SKM-1 treated with dmso at 0.1 percent for 144 hours (cell line): ENCODE results near the gene APOF.
A peak's percentile ranks its signal among the peaks of the same experiment; 100 is the strongest.
"Not testable (repeated sequence)": the region's sequence is repeated elsewhere in the genome, so short reads cannot be mapped to it uniquely, and the experiment has no call there.

ENCODE experiments used
- DNase-seq: peaks from one replicate; lab custom pipeline; 2025; ENCODE audit not compliant: unreplicated experiment; lab: John Stamatoyannopoulos, UW

Gene APOF

DNA sequence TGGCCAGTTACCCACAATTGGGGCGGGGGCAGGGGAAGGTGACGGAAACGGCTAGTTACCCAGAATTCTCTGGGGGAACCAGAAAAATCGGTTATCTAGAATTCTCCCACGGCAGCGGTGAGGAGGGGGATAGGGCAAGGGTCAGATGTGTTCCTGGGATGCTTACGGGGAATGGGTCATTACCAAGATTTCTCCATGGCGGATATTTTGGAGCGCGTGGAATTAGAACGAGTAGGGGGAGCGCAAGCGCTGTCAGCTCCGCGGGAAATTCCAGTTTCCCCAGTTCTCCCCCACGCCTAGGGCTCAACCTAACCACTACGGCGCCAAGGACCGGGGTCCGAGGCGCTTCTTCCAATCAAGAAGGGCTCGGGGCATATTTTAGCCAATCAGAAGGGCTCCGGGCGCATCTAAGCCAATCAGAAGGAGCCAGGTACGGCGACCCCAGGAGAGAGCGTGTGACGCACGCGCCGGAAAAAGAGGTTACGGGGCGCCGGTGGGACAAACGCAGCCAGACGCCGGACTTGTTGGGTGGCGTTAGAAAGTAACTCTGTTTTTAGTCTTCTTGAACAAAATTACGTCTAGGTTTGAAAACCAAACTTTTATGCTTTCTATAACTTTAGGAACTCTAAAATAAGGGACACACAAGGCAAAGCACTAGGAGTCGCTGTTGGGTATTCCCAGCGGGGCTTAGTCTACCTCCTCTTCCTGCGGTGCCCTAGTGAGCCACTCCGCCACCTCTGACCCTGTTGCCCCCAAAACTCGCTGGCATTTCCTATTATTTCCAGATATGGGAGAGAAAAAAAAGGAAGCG lies 28.8 kb downstream of the APOF start, which contains the start of gene PAN2:
Gene PAN2 (minus strand): TSS at position 322 of the 811 bp plus-strand sequence. CDS start 906 bp downstream, outside the sequence.
- DNase-seq: peak; percentile 77

DNA sequence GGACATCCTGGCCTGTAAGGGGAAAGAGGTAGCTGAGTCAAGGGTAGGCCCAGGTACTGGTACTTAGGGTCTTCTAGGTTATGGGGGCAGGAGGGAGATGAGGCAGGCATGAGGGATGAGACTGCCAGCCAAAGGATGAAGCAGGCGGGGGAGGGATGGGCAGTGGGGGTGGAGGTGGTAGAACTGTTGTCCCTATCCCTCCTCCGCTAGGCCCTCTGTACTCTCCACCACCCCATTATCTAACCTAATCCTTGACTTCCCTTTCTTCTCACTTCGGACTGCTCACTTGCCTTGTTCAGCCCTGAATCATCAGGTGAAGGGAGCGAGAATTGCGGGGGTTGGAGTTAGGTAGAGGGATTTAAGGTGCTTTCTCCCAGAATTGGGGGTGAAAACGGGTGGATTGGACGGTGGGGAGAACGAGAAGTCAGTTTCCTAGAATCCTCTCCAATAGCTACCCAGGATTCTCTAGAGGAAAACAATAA lies 29.4 kb downstream of the APOF start:
- DNase-seq: no peak

DNA sequence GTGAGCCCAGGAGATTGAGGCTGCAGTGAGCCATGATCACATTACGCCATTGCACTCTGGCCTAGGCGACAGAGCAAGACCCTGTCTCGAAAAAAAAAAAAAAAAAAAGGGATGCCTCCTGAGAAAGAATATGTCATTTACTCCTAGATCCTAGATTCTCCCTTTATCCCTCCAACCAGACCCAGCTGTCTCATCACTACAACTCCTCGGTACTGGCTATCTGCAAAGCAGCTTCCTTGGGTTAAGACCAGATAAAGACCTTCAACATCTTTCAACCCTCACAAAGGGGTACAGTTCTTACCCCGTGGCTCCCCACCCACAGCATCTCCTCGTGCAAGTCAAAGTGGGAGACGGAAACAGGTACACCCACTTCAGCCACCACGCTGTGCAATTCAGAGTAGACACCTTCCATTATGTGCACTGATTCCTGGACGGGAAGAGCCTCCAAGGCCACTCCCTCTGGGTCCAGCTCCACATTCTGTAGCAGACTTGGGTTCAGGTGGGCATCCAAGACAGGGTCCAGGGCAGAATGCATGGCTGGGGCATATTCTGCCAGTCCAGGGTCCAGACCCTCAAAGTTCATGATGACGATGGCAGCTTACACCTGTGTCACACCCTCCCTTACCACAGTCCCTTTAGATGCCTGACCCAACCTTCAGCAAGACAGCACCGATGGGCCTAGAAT lies 30.0 kb downstream of the APOF start:
- no peak for DNase-seq

DNA sequence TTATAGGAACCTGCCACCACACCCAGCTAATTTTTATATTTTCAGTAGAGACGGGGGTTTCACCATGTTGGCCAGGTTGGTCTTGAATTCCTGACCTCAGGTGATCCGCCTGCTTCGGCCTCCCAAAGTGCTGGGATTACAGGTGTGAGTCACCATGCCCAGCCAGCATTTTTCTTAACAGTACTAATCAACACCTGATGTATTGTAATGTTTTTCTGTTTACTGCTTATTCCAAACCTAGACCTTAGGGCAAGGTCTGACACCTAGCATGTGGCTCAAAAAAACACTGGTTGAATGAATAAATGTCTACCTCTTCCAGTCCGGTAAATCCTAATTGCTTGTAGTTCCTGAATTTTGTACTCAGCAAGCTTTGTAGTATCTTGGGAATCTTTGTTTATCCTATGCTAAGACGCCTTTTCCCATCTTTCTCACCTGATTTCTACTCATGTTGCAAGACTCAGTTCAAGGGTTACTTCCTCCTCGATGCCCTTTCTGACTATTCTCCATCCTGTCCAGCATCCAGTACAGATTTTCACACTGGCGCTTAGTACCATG lies 31.6 kb downstream of the APOF start:
- DNase-seq: no peak

DNA sequence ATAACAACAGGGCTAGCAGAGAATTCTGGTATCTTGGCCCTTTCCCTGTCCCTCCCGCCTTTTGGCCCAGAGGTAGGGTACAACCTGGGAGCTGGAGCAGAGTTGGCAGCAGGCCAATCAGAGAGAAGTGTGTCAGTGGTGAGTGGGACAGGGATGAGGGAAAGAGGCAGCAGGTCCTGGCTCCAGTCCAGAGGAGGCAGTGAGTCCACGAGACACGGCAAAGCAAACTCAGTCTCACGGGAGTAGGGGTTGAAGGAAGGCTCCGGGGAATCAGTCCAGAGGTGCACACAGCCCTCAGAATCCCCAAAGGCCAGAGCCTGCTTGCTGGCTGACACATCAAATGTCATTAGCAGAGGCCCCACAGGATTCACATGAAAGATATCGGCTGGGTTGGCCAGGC lies 36.1 kb downstream of the APOF start:
- DNase-seq: no peak

DNA sequence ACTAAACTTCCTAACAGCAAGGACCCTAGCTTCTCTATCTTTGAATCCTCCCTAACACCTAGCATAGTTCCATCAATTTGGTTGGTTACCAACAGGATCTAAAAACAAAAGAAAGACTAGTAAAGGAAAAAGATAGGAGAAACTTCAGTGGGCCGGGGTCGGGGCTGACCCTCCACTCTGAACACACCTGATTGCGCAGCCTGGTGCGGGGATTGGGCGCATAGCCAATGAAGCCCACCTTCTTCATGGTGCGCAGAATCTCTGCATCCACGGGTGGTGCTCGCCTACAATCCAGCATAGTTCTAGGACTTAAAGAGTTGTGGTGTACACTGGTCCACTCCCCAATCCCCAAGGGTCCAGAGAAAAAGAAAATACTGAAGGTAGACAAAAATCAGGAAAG lies 36.5 kb downstream of the APOF start:
- DNase-seq: no peak

DNA sequence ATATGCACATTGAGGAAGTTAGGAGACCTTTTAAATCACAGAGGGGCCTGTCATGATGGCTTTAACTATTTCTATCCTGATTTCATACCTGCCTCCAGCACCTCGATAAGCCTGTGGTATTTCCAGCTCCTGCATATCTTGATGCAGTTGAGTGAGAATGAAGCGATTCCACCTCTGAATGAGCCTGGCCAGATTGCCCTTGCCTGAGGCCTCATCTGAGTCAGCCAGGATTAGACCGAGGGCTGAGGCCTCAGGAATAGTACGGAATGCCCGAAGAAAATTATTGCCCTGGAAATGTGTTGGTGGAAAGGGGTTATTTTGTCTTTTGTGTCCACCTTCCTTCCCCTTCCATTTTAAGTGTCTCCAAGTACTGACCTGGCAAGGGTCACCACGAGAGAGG lies 38.5 kb downstream of the APOF start:
- no peak for DNase-seq

DNA sequence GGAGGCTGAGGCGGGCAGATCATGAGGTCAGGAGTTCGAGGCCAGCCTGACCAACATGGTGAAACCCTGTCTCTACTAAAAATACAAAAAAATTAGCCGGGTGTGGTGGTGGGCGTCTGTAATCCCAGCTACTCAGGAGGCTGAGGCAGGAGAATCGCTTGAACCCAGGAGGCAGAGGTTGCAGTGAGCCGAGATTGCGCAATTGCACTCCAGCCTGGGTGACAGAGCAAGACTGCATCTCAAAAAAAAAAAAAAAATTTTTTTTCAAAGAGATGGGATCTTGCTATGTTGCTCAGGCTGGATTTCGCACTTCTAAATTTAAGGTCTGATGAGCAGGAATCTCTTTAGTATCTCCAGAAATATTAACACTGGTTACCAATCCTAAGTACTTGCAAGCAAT lies 41.0 kb downstream of the APOF start:
- not testable (repeated sequence) for DNase-seq

DNA sequence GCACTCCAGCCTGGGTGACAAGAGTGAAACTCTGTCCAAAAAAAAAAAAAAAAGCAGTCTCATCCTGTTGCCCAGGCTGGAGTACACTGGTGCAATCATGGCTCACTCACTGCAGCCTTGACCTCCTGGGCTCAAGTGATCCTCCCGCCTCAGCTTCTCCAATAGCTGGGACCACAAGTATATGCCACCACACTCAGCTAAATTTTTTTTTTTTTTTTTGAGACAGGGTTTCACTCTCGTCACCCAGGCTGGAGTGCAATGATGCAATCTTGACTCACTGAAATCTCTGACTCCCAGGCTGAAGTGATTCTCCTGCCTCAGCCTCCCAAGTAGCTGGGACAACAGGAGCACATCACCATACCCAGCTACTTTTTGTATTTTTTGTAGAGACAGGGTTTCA lies 41.6 kb downstream of the APOF start:
- DNase-seq: no peak

DNA sequence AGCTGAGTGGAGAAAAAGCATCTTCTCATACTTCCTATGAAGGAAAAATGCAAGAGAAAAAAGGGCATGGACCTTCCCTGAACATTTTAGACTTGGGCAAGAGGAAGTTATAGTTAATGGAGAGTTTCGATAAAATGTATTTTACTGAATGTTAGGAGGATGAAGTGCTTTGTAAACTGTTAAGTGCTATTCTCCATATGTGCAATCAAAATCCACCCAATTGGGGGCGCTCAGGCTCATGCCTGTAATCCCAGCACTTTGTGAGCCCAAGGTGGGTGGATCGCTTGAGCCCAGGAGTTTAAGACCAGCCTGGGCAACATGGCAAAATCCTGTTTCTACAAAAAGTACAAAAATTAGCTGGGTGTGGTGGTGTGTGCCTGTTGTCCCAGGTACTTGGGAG lies 45.0 kb downstream of the APOF start:
- no peak for DNase-seq

DNA sequence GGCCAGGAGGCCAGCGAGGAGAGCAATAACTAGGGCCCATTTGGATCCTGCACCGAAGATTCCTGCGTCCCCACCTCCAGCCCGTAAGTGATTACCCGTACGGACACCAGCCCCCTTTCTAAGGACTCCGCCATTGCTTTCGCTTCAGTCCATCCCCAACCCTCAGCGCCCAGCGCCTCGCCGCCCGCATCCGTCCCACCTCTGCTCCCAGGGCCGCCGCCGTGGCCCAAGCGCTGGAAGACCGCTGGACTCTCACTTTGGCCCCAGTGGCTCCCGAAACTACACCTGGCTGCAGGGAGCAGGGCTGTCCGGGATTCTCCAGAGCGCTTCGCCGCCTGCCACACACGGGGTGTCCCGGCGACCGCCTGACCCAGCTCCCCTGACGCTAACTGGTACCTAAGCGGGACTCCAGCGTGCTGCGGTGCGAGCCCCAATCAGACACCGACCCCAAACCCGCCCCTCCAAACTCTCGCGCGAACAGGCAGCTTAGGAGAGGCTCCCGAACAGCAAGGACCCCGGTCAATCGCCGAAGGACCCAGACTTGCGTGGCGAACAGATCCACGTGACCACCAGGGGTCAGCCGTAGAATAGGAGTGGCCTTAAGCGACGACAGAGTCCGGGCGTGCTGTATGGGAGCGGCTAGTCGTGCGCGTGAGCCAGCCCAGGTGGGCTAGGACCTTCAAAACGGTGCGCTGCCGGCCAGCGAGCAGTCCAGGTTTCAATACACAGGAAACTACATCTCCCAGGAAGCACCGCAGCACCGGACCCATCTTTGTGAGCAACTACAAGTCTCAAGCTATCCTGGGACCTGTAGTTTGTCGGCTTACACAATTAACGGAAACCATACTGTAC lies 46.8 kb downstream of the APOF start, which contains the start of gene CNPY2:
Gene CNPY2 (minus strand): TSS at position 367 of the 852 bp plus-strand sequence. CDS start 771 bp downstream, outside the sequence.
- peak; percentile 84 for DNase-seq

DNA sequence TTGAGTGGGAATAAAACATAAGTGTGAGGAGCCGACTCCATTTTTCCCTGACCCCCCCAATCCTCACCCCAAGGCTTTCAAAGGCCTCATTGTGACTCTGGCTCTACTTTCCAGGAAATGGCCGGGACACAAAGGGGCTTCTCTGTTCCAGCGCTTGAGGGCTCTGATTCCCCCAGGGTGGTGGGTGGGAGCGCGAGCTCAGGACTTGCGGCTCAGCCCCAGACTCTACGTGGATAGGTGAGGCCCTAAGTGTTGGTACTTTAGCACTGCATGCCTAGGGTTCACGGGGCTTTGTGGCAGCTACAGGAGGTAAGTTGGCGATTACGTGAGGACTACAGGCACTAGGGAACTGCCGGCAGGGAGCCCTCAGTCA lies 47.4 kb downstream of the APOF start:
- no peak for DNase-seq

DNA sequence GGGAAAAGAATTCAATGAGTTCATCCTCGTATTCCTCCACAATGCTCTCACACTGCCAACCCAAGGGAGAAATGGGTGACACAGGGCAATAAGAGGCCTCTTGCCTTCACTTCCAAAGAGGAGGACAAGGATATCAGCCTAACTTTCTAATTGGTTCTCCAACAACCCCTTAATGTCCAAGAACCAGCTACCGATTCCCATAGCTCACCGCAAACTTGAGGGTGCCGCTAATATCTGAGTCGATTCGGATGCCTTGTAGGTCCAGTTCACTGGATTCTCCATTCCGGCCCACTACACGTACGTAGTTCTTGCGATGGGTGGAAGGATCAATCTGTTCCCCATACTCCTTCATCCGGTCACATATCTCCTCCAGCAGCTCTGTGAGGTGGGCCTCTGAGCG lies 51.7 kb downstream of the APOF start:
- DNase-seq: no peak
